22Rv1 (cell line): ENCODE measurements around the gene PLIN3.
"Not testable (repeated sequence)": the region's sequence is repeated elsewhere in the genome, so short reads cannot be mapped to it uniquely, and the experiment has no call there.

Experiments used
- ZFX ChIP-seq: fragments of 450-650 bp; IDR thresholded peaks from 2 replicates; pipeline ENCODE4 v1.6.1; 2017; ENCODE audit warnings: antibody characterized with exemption, borderline replicate concordance
- TF ChIP-seq, protein P1 (sequence below): fragments of 450-650 bp; IDR thresholded peaks from 2 replicates; pipeline ENCODE4 v1.5.1; 2017; ENCODE audit warnings: mild to moderate bottlenecking

DNA sequence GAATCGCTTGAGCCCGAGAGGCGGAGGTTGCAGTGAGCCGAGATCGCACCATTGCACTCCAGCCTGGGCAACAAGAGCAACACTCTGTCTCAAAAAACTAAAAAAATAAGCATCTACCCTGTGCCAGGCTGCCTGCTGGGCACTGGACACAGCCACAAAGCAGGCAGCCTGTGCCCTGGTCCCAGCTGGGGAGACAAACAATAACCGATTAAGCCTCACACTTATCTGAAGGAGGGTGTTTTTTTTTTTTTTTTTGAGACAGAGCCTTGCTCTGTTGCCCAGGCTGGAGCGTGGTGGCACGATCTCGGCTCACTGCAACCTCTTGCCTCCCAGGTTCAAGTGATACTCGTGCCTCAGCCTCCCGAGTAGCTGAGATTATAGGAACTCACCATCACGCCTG is 11.0 kb downstream of the PLIN3 start:
- TF ChIP-seq, protein P1, sequence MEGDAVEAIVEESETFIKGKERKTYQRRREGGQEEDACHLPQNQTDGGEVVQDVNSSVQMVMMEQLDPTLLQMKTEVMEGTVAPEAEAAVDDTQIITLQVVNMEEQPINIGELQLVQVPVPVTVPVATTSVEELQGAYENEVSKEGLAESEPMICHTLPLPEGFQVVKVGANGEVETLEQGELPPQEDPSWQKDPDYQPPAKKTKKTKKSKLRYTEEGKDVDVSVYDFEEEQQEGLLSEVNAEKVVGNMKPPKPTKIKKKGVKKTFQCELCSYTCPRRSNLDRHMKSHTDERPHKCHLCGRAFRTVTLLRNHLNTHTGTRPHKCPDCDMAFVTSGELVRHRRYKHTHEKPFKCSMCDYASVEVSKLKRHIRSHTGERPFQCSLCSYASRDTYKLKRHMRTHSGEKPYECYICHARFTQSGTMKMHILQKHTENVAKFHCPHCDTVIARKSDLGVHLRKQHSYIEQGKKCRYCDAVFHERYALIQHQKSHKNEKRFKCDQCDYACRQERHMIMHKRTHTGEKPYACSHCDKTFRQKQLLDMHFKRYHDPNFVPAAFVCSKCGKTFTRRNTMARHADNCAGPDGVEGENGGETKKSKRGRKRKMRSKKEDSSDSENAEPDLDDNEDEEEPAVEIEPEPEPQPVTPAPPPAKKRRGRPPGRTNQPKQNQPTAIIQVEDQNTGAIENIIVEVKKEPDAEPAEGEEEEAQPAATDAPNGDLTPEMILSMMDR, result not testable (repeated sequence)
- TF ChIP-seq ZFX, result not testable (repeated sequence)
